ENCODE data around the gene TUT4.

- no peak for TF ChIP-seq CTCF (conservative IDR thresholded peaks at IDR 0.05)
- no peak for TF ChIP-seq ZFX (IDR thresholded peaks at IDR 0.05)
Observed at GRCh38 chr1:52426371-52426770, 126.5 kb downstream of the TUT4 start.

All from C4-2B (cell line).